HG02840 (cell line): ENCODE results near the gene EXOC1L.
"Not testable (repeated sequence)": the region's sequence is repeated elsewhere in the genome, so short reads cannot be mapped to it uniquely, and the experiment has no call there.

Experiments
- ATAC-seq: cut with Tn5 transposase; IDR thresholded peaks from one replicate; pipeline ENCODE4 v1.9.1; 2021; ENCODE audit warnings: mild to moderate bottlenecking, moderate library complexity, moderate number of reproducible peaks; ENCODE audit not compliant: unreplicated experiment, low FRiP score

EXOC1L gene

GRCh38 chr4:55834086-55834795 lies 14.7 kb downstream of the EXOC1L start:
- ATAC-seq = no peak

GRCh38 chr4:55837903-55838302 lies 18.3 kb downstream of the EXOC1L start:
- no peak for ATAC-seq

GRCh38 chr4:55838356-55838755 lies 18.8 kb downstream of the EXOC1L start:
- no peak for ATAC-seq

GRCh38 chr4:55838952-55839351 lies 19.4 kb downstream of the EXOC1L start:
- ATAC-seq = no peak

- ATAC-seq = no peak
These were observed 21.4 kb downstream of the EXOC1L start for GRCh38 chr4:55840956-55841355.

- ATAC-seq = not testable (repeated sequence)
These were observed 22.0 kb downstream of the EXOC1L start for GRCh38 chr4:55841373-55842239.

GRCh38 chr4:55842312-55842711 lies 22.7 kb downstream of the EXOC1L start:
- ATAC-seq = not testable (repeated sequence)

- ATAC-seq = no peak
These were observed 30.1 kb downstream of the EXOC1L start for GRCh38 chr4:55849724-55850123.

GRCh38 chr4:55851885-55852284 lies 32.3 kb downstream of the EXOC1L start:
- no peak for ATAC-seq

GRCh38 chr4:55853484-55854046 lies 34.0 kb downstream of the EXOC1L start, which contains the start of gene EXOC1:
EXOC1 (plus strand) TSS chr4:55853648; CDS start chr4:55858324, 4,676 bp downstream.
- peak; percentile 99 for ATAC-seq

GRCh38 chr4:55854129-55854528 lies 34.5 kb downstream of the EXOC1L start:
- ATAC-seq = no peak

GRCh38 chr4:55857586-55857985 lies 38.0 kb downstream of the EXOC1L start:
- no peak for ATAC-seq

GRCh38 chr4:55859711-55860110 lies 40.1 kb downstream of the EXOC1L start:
- no peak for ATAC-seq

GRCh38 chr4:55864577-55865223 lies 45.1 kb downstream of the EXOC1L start:
- ATAC-seq = no peak

GRCh38 chr4:55865228-55865806 lies 45.7 kb downstream of the EXOC1L start:
- no peak for ATAC-seq

GRCh38 chr4:55866290-55866907 lies 46.8 kb downstream of the EXOC1L start:
- no peak for ATAC-seq

GRCh38 chr4:55866973-55867574 lies 47.5 kb downstream of the EXOC1L start:
- ATAC-seq = peak; percentile 75

- no peak for ATAC-seq
These were observed 49.0 kb downstream of the EXOC1L start for GRCh38 chr4:55868581-55869090.

- ATAC-seq = no peak
These were observed 51.8 kb downstream of the EXOC1L start for GRCh38 chr4:55871299-55871800.
